Liver (tissue), 9 donors: ENCODE results near the gene RPL10A. TPM values are rescaled to one million over a fixed set of nuclear protein-coding genes. Genes with fewer than 3 reads are reported as not detected.

Experiments
- DNase-seq: peaks from one replicate; pipeline ENCODE4 v3.0.0-alpha.2; 2017; ENCODE audit warnings: low spot score
- H3K27ac ChIP-seq, 2 donors: one replicate each; pipeline ENCODE4 v1.7.0; 2013; ENCODE audit warnings: inconsistent platforms in 2 of 2, low read length in 2 of 2, control low read depth in 1 of 2, low read depth in 1 of 2, mild to moderate bottlenecking in 1 of 2
- H3K27me3 ChIP-seq, 4 donors: one replicate each; pipeline versions ENCODE4 v1.6.1 to v1.7.0; 2013; ENCODE audit warnings: low read length in 3 of 4, inconsistent platforms in 1 of 4, mild to moderate bottlenecking in 1 of 4, moderate library complexity in 1 of 4; ENCODE audit not compliant: control insufficient read depth in 4 of 4, insufficient read depth in 4 of 4
- H3K36me3 ChIP-seq, 4 donors: one replicate each; pipeline versions ENCODE4 v1.6.1 to v1.7.0; 2013; ENCODE audit warnings: low read length in 3 of 4, mild to moderate bottlenecking in 3 of 4, low read depth in 1 of 4, moderate library complexity in 1 of 4; ENCODE audit not compliant: control insufficient read depth in 4 of 4, insufficient read depth in 3 of 4
- H3K4me1 ChIP-seq, 4 donors: one replicate each; pipeline versions ENCODE4 v1.6.1 to v1.7.0; 2013; ENCODE audit warnings: low read length in 3 of 4, mild to moderate bottlenecking in 3 of 4, moderate library complexity in 1 of 4; ENCODE audit not compliant: control insufficient read depth in 4 of 4, insufficient read depth in 4 of 4
- H3K4me3 ChIP-seq, 3 donors: one replicate each; pipeline versions ENCODE4 v1.6.1 to v1.7.0; 2013; ENCODE audit warnings: low read length in 3 of 3, control low read depth in 1 of 3, low read depth in 1 of 3, mild to moderate bottlenecking in 1 of 3
- H3K9ac ChIP-seq, 2 donors: one replicate each; pipeline ENCODE4 v1.7.0; 2013; ENCODE audit warnings: low read length in 2 of 2, mild to moderate bottlenecking in 2 of 2, moderate library complexity in 2 of 2, control low read depth in 1 of 2, low read depth in 1 of 2
- H3K9me3 ChIP-seq, 4 donors: one replicate each; pipeline versions ENCODE4 v1.6.1 to v1.7.0; 2013; ENCODE audit warnings: low read length in 3 of 4; ENCODE audit not compliant: control insufficient read depth in 4 of 4
- FOXA1 ChIP-seq: IDR thresholded peaks from 2 replicates; pipeline ENCODE4 v1.6.1; 2016; ENCODE audit warnings: antibody characterized with exemption
- FOXA2 ChIP-seq: IDR thresholded peaks from 2 replicates; pipeline ENCODE4 v1.6.1; 2016; ENCODE audit warnings: antibody characterized with exemption
- GABPA ChIP-seq, 2 donors: IDR thresholded peaks in 1 of 2; conservative IDR thresholded peaks in 1 of 2; 2 replicates each; pipeline ENCODE4 v1.6.1; 2016; ENCODE audit warnings: antibody characterized with exemption in 2 of 2, mild to moderate bottlenecking in 1 of 2, moderate library complexity in 1 of 2
- HNF4A ChIP-seq, 2 donors: conservative IDR thresholded peaks; 2 replicates each; pipeline ENCODE4 v1.6.1; 2016; ENCODE audit warnings: antibody characterized with exemption in 2 of 2, mild to moderate bottlenecking in 2 of 2
- HNF4G ChIP-seq: IDR thresholded peaks from 2 replicates; pipeline ENCODE4 v1.6.1; 2016; ENCODE audit warnings: antibody characterized with exemption
- JUND ChIP-seq, 2 donors: IDR thresholded peaks; 2 replicates each; pipeline ENCODE4 v1.6.1; 2016; ENCODE audit warnings: antibody characterized with exemption in 2 of 2
- REST ChIP-seq: IDR thresholded peaks from 2 replicates; pipeline ENCODE4 v1.6.1; 2016; ENCODE audit warnings: antibody characterized with exemption, mild to moderate bottlenecking
- RXRA ChIP-seq, 2 donors: IDR thresholded peaks; 2 replicates each; pipeline ENCODE4 v1.6.1; 2017 to 2018; ENCODE audit warnings: antibody characterized with exemption in 2 of 2, mild to moderate bottlenecking in 1 of 2
- YY1 ChIP-seq: IDR thresholded peaks from 2 replicates; pipeline ENCODE4 v1.6.1; 2016; ENCODE audit warnings: antibody characterized with exemption, mild to moderate bottlenecking
- WGBS: extraction: QIAGEN DNeasy Blood & Tissue Kit; methylation state at CpG from one replicate; pipeline ENCODE4 v1.1.7; 2013; 5-methylcytosine and 5-hydroxymethylcytosine counted together
- polyA plus RNA-seq, 2 donors: library from polyadenylated mRNA; stranded (reverse) in 1 of 2; unstranded in 1 of 2; fragments of 200-250 nt in 1 of 2; fragments of >200 nt in 1 of 2; fragmentation: Nextera tagmentation in 1 of 2; extraction: Ambion mirVana in 1 of 2; gene quantifications; one replicate each; pipeline versions ENCODE4 v1.2.1 to v1.2.3, GENCODE V29; 2013 to 2015
- total RNA-seq, 2 donors: library from RNA; depleted of rRNA; stranded (reverse); fragments of >200 nt; gene quantifications; one replicate each; pipeline ENCODE4 v1.2.3, GENCODE V29; 2014
- donor health status: healthy.
- donor health status: healthy.
- donor health status: healthy.
- donor health status: healthy.
- donor health status: healthy.

RPL10A gene
- total and polyA plus RNA-seq, 4 donors: 213 to 1,235 (median 528) TPM

GRCh38 chr6:35489995-35490791 lies 22.0 kb downstream of the RPL10A start:
- Histone ChIP-seq H3K4me1 (peaks cover 8 to 23% (median 12%) of the 10 kb centered on the region in 4 donors), H3K27ac (no peak overlapping the region), H3K4me3 (no peak overlapping the region), H3K27me3 (no peaks in the 10 kb centered on the region), H3K9me3 (no peaks in the 10 kb centered on the region), H3K36me3 (no peaks in the 10 kb centered on the region), H3K9ac (no peak overlapping the region)
- DNase-seq: no peak
- WGBS: 71% methylated on average over 28 of the region's 28 CpGs
- no peak for TF ChIP-seq JUND (IDR thresholded peaks at IDR 0.05)
- no peak for TF ChIP-seq FOXA1

DNA sequence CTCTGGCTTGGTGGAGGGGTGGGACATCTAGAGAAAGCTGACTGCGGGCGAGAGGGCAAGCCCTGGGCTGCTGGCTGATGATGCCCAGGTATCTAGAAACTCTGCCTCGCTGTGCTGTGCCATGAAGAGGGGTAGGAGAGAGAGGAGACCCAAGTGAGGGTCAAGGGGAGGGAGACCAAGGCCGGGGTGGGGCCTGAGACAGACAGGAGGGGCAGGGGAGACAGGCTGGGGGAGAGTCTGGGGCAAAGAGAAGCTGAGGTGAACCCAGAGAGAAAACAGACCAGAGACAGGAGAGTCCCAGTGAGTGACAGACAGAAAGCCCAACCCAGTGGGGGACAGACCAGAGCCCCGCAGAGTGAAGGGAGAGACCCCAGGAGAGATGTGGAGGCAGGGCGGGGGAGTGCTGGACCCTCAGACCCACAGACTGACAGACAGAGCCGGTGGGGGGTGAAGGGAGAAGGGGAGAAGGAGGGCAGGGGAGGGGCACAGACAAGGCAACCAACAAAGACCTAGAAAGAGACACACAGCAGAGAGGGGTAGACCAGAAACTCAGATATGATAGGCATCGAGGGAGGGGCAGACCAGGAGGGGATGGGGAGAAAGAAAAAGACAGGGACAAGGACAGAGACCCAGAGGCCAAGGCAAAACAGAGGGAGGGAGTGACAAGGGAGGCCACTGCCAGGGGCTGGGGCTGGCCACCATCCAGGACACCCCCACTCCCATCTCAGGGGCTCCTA lies 22.8 kb downstream of the RPL10A start:
- 77% methylated on average over 8 of the region's 8 CpGs for WGBS
- no peaks in the 10 kb centered on the region for H3K36me3 ChIP-seq

DNA sequence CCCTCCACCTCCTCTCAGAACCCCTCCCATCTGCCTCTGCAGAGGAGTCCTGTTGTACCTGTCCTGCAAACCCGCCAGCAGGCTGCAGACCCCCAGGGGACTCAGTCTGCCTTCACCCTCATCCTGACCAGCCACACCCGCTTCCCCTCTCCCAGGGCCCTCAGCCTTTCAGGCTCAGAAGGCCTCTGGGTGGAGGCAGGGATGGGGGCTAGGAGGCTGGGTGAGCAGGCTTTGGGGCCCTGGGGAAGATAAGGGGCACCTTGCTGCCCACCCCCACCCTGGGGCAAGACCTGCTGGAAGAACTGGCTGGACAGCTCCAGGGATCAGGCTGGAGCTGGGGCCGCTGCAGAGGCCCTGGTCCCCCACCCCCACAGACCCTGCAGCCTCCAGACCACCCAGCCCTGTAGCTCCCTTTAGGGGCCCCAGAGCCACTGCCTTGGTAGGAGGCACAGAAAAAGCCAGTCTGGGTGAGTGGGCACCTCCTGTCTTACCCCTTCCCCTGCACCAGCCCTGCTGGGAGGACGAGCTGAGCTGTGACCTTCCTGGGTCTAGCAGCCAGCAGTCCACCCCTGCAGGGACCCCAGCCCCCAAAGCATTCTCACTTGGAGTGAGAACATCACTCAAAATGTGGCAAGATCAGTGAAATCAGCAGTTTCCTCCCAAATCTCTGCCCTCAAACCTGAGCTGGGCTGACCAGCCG lies 23.5 kb downstream of the RPL10A start:
- no peak for DNase-seq
- H3K36me3 ChIP-seq: no peaks in the 10 kb centered on the region
- H3K4me3 ChIP-seq: no peak overlapping the region
- no peak for TF ChIP-seq FOXA2
- no peak for TF ChIP-seq HNF4A (conservative IDR thresholded peaks at IDR 0.05)
- TF ChIP-seq REST: no peak
- no peak overlapping the region for H3K27ac ChIP-seq
- peaks cover 9 to 29% (median 15%) of the 10 kb centered on the region in 4 donors for H3K4me1 ChIP-seq
- H3K9ac ChIP-seq: no peak overlapping the region
- WGBS: 76% methylated on average over 5 of the region's 5 CpGs
- no peaks in the 10 kb centered on the region for H3K27me3 ChIP-seq
- no peaks in the 10 kb centered on the region for H3K9me3 ChIP-seq

More for the DNA sequence above, 22.8 kb downstream of the RPL10A start:
- DNase-seq: no peak
- no peak for TF ChIP-seq FOXA1
- no peak for TF ChIP-seq GABPA (IDR thresholded peaks at IDR 0.05 in 1 of 2, conservative IDR thresholded peaks at IDR 0.05 in 1 of 2)
- TF ChIP-seq RXRA (IDR thresholded peaks at IDR 0.05): no peak
- no peak for TF ChIP-seq HNF4G
- TF ChIP-seq YY1: no peak
- Histone ChIP-seq H3K27me3 (no peaks in the 10 kb centered on the region), H3K9ac (no peak overlapping the region), H3K4me1 (peaks cover 9 to 29% (median 15%) of the 10 kb centered on the region in 4 donors), H3K4me3 (no peak overlapping the region), H3K9me3 (no peaks in the 10 kb centered on the region), H3K27ac (no peak overlapping the region)
